ENCODE results near the gene ASTN2.

GRCh38 chr9:117418111-117418510, 3.3 kb upstream of the ASTN2 start:
- TF ChIP-seq CTCF (IDR thresholded peaks at IDR 0.05; ENCODE audit: low read depth, low read length, poor library complexity, severe bottlenecking) (no peak), EZH2phosphoT487 (IDR thresholded peaks at IDR 0.05; ENCODE audit: borderline replicate concordance, low read length) (no peak)

Data from DOHH2 (cell line).